Stimulated activated CD4-positive, alpha-beta T cell treated with anti-CD3 and anti-CD28 coated beads, Interleukin-12 subunit alpha, Interleukin-12 subunit beta, amount 100 ng/mL, for 24 hours (primary cell): ENCODE measurements around the gene SLITRK2.

ENCODE experiments used
- DNase-seq, 2 experiments: peaks; one replicate each; pipeline ENCODE4 v3.0.0-alpha.2; 2020; ENCODE audit warnings: low read depth in 2 of 2

Gene SLITRK2, protein sequence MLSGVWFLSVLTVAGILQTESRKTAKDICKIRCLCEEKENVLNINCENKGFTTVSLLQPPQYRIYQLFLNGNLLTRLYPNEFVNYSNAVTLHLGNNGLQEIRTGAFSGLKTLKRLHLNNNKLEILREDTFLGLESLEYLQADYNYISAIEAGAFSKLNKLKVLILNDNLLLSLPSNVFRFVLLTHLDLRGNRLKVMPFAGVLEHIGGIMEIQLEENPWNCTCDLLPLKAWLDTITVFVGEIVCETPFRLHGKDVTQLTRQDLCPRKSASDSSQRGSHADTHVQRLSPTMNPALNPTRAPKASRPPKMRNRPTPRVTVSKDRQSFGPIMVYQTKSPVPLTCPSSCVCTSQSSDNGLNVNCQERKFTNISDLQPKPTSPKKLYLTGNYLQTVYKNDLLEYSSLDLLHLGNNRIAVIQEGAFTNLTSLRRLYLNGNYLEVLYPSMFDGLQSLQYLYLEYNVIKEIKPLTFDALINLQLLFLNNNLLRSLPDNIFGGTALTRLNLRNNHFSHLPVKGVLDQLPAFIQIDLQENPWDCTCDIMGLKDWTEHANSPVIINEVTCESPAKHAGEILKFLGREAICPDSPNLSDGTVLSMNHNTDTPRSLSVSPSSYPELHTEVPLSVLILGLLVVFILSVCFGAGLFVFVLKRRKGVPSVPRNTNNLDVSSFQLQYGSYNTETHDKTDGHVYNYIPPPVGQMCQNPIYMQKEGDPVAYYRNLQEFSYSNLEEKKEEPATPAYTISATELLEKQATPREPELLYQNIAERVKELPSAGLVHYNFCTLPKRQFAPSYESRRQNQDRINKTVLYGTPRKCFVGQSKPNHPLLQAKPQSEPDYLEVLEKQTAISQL

DNA sequence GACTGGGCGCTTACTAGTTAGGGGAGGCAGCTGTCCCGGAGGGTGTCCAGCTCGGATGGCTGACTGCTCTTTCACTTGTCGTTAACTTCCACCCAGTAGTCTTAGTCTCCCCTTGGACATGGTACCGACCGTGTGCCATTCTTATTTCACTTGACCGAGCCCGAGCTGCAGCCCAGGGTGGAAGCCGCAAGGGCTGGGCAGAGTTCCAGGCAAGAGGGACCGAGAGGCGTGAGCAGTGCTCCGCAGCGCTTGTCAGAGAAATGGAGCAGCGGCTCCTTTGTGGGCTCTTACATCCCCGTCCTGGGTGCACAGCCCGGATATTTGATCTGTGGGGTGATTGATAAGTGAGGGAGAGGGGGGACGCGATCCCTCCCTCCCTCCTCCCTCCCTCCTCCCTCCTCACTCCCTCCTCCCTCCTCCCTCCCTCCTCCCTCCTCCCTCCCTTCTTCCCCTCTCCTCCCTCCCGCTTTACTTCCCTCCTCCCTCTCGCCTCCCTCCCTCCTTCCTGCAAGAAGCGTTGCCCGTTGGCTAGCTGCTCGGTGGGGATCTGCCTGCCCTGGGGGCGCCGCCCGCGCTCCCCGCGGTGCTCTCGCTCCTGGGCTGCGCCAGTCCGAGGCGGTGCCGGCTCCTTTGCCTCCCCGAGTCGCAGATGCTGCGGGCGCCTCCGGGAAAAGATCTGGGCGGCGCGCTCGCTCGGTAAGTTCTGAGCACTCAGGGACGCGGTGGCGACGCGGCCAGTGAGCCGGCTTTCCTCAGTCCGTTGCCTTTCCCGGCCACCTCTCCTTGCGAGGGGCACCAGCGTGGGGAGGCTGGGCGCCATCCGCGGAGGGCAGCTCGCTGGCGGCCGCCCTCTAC is at the start of gene SLITRK2:
SLITRK2 (plus strand) TSS at position 499 of the 855 bp plus-strand sequence. CDS start 4,597 bp downstream, outside the sequence.
- no peak for DNase-seq

DNA sequence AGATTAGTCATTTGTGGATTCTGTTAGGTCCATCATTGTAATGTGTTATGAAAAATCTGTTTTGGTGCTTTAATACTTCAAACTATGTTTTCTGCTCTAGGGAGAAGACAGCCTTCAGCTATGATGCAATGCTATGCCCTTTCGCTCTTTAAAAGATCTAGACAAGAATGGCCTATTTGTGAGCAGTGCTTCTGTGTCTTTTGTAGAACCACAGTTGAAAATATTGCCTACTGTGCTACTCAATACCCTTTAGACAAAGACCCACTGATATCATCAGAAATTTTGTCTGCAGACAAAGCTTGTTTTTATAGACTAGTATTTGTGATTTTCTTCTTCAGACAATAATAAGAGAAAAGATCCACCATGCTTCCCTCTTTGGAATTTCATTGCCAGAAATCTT is 44.6 kb upstream of the SLITRK2 start:
- no peak for DNase-seq

DNA sequence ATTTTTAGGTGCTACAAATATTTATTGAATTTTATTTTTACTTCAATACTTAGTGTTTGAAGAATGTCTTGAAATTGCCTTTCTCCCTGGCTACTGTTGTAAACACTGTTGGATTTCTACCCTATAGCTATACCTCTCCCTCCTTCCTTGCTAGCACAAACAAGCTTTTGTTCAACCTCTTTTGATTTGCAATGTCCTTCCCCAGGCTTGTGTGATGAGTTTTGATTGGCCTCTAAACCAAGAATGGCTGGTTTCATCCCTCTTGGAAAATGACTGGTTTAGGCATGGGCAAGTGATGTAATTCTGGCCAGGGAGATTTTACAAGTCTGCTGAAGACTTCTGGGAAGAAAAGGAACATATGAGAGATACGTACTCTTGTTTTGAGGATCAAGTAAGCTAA is 25.3 kb upstream of the SLITRK2 start:
- DNase-seq = no peak

DNA sequence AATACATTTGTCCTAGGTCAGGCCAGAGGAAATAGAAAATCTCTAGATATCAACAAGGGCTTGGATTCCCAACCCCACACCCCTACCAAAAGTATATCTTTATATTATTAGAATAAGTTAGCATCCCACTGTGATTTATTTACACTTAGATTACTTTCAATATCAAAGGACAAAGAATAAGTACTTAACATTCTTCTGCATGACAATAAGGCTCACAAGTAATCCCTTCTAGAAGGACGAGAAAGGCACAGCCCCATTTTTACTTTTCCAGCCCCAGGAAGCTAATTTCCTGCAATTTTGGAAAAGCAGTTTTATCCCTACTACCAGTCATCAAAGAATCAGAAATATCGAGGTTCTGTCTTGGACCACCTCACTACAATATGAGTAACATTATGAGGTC is 14.1 kb upstream of the SLITRK2 start:
- DNase-seq = no peak

DNA sequence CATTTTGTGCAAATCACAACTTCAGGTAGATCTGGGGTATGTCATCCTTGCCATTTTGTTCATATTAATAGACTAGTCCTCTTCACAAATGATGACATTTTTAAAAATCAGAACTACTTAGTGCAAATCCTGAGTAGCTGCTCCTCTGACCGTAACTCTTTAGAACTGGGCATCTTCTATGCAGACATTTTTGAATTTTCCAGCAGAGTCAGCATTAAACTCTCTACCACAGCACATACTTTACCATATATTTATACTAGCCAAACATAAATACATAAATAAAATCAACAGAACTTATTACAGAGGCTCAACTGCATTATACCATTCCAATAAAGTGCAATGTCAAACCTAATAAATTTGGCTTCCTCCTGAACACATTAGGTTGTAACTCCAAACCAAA is 4.5 kb upstream of the SLITRK2 start:
- no peak for DNase-seq

DNA sequence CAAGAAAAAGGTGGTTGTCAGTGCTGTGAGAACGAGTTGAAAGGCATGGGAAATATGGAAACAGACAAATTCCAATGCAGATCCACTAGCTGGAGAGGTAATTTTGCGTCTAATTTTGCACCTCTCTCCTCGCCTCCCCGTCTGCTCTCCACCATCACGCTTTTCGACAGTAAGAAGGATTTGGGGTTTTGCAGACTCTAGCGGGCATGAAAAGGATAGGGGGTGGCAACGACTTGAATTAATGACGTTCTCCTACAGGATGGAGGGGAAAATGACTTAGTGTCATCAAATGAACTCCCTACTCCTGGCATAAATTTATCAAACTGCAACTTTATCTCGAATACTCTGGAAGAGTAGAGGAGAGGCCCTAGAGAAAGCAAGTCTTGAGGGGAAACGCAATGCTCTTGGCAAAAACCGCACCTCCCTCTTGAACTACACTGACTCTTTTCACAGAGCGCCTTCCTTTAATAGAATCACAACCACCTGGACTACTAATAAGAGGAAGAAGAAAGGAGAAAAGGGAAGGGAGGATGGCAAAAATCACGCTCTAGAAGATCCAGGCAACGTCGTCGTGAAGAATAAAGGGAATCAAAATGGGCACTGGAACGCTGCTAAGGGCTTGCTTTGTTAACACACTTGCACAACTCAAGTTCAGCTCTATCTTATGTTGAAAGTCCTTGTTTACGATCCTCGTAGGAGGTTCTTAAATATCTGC is 871 bp upstream of the SLITRK2 start:
- DNase-seq = no peak

DNA sequence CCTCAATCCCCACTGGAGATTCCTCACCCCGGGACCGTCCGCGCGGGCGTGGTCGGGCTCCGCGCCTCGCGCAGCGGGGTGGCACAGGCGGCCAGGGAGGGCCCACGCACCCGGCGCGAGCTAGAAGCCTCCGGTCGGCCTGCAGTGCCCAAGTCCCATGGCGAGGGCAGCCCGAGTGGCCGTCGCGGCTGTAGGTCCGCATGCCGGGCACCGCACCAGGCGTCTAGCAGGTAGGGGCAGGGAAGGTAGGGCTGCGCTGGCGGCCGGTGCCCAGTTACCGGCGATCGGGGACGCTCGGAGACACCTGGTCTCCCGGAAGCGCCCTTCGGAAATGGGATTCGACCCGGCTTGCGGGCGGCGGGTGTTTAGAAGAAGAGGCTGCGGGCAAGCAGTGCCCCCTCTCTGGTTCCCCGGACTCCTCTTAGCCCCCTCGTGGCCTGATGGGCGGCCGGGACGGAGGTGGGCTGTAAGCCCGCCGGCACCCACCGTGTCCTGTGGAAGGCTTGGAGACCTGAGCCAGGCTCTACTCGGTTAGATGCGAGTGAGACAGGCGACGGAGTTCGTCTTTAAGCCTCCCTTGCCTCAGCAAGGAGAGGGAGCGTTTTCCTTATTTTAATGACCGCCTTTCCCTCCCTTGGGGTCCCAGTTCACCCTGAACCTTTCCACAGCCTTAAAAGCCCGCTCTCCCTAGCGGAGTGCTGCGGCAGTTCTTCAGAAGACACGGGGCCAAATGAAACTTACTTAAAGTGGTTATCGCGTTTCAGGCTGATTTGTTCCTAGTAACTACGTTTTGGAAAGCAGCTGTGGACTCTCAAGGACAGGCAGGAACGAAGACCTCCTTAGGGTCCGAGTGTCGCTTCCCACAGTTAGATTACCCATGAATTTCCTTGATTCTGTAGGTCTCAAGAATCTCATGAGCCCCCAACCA is 821 bp downstream of the SLITRK2 start:
- DNase-seq = no peak

DNA sequence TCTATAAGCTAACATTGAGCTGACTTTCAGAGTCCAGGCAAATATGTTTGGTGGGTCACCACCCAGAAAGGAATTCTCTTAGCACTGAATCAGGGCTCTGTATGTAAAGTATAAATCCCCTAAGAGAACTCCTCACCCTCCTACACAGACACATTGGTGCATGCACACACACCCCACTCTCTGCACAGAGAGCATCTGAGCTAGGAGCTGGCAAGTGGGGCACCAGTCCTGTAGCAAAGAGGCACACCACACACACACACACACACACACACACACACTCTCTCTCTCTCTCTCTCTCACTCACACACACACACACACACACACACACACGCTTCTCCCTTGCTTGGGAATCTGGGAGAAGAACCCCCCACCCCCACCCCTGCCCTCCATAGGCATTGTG is 3.2 kb downstream of the SLITRK2 start:
- no peak for DNase-seq

DNA sequence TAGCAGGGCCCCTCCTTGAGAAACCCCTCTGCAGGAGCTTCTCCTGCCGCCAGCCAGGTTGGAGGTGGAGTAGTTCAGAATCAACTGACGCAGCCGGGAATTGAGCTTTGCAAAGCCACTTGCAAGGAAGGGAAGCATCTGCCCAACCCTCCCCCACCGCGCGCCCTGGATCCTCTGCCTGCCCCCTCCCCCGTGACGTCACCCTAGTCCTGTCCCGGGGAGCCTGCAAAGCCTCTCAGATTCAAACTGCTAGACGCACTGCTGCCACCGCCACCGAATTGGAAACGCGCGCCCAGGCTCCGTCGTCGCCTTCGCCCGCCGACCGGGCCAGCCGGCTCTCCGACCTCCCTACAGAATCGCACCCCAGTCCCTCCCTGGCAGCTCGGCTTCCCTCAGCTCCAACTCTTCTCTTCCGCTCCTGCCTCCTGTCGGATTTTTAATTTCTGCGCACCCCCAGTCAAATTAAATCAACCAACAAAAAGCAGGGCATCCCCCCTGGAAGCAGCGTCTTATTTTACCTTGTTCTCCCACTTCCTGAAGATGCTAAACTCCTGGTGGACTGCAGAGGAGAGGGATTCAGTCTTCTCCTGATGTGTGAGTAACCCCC is 3.8 kb downstream of the SLITRK2 start:
- no peak for DNase-seq

DNA sequence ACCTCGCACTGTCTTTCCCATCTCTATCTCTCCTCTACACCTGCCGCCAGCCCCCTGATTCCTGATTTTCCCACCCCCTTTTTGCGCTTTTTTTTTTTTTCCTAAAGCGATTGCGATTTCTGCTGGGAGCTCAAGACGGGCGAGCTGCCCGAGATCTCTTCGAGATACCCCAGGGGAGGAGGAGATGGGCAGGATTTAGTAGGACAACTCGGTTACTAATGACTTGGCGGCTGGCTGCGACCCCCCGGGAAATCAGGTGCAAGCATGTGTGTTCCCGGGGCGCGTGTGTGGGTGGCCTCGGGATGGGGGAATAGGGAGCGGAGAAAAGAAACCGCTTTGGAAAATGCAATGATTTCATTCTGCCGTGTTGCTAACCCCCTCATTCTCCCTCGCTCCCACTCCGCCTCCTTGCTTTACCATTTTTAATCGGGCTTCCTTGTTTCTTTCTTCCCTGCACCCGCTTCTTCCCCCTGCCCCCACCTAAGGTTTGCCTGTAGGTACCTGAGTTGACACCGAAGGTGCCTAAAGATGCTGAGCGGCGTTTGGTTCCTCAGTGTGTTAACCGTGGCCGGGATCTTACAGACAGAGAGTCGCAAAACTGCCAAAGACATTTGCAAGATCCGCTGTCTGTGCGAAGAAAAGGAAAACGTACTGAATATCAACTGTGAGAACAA is 4.4 kb downstream of the SLITRK2 start:
- no peak for DNase-seq

DNA sequence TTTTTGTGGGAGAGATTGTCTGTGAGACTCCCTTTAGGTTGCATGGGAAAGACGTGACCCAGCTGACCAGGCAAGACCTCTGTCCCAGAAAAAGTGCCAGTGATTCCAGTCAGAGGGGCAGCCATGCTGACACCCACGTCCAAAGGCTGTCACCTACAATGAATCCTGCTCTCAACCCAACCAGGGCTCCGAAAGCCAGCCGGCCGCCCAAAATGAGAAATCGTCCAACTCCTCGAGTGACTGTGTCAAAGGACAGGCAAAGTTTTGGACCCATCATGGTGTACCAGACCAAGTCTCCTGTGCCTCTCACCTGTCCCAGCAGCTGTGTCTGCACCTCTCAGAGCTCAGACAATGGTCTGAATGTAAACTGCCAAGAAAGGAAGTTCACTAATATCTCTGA is 5.5 kb downstream of the SLITRK2 start:
- no peak for DNase-seq

DNA sequence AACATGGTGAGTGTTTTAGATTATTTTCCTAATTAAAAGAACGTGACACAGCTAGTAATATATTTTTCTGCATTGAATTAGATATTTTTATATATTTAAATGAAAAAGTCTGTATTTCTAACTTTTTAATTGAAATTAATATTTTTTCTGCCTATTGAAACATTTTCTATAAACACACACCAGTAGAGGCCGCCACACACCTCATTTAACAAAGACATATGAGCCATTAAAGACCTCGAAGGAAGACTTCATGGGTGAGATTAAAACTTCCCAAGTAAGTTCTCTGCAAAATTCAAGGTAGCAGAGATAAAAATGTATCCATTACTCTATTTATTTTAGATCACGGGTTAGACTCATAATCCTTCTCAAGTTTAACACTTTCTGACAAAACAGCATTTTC is 8.3 kb downstream of the SLITRK2 start:
- DNase-seq = no peak

DNA sequence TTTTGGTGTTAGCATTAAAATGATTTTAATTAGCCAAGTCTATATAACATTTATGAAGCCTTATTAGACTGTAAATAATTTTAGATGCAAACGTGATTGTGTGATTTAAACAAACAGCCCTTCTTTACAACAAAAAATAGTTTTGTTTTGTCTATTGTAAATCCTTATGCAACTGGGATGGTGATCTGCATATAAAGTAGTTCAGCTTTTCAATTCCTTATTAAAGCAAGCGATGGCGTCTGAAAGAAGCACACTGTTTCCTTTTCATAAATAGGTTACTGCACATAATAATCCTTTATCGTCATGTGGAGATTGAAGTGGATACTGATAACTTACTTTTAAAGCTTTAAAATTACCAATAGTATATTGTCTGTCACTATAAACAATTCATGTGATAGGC is 8.8 kb downstream of the SLITRK2 start:
- DNase-seq = no peak

DNA sequence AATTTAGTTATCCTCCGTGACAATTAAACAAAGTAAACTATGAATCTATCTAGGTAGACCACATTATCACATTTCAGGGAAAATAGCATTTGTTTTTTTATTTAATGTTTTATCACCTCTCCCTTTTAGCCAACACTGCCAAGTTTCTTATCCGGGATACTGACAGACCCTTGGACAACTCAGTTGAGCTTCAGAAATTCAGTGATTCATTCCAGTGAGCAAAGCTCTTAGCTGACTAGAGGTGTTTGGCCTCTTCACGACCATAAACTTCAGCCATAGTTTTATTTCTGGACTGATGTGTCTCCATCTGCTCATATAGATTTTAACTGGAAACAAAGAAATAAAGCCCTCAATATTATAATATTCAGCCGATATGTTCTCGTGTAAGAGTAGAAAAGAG is 15.2 kb downstream of the SLITRK2 start:
- no peak for DNase-seq

DNA sequence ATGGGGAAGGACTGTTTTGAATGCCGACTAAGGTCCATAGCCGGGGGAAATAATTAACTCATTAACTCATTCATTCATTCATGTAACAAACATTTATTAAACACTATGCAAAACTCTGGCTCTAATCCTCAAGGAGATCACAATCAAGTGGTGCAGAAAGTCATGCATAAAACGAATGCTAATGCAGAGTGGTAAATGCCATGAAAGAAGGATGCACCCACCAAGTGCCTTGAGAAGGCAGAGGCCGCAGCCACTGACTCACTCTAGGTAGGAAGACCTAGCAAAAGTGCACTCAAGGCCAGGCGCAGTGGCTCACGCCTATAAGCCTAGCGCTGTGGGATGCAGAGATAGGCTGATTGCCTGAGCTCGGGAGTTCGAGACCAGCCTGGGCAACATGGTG is 22.9 kb downstream of the SLITRK2 start:
- no peak for DNase-seq

DNA sequence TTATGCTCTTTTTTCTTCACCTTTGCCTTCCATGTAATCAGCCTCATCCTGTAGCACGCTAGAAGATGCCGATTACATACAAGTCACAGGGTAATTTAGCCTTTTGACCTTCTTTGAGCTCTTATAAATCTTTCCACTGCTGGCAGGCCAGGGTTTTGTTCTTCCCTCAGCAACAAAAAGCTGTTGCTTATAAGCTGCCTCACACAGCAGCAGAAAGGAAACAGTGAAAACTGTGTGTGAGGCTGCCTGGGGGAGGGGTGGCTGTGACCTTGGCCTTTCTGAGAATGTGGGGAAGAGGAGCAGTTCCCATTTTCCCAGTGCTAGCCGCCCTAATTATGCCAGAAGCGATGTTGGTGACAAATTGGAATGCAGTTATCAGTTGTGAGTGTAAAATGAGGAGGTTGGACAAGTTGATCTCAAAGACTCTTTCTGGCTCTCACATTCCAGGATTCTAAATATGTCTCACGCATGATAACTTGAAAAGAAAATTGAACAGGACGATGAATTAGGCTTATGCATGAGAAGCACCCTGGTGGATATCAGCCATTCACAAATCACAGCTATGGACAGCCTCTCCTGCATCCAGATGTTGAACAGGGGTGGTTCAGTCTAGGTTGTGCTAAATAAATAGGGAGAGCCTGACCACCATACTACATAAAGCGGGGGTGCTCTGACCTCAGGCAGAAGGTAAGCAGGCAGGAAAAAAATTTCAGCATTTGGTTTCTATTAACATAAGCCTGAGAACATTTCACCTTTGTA is 25.7 kb downstream of the SLITRK2 start:
- no peak for DNase-seq

DNA sequence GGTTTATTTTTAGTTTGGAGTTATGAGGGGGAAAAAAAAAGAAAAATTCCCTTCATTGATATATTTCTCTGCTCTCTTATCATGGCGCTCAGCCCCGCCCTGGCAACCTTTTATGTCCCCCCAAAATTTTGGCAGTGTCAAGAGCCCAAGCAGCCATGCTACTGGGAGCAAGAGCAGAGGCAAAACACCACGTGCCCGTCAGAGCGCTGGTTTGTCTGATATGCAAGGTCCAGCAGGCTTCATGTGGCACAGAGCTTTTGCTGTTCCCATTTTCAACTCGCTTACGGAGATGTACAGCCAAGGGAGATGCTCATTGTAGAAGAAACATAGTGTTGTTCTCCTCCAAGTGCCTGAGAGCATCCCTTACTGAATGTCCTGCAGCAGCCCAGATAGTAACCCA is 27.3 kb downstream of the SLITRK2 start:
- no peak for DNase-seq

DNA sequence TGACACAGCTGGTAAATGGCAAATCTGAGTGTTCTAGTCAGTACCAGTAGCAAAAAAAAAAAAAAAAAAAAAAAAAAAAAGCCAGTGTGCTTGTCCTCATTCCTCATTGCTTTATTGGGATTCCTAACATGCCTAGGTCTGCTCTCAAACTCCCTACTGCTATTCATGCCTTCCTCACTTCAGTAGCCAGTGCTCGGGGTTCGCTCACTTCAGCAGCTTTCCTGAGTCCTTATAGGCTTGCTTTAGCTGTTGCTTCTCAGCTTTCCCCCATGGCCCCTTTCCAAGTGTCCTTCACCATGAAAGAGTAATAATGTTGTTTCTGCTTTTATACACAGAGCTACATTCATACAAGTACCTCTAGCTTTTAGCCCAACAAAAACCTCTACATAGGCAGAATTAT is 30.8 kb downstream of the SLITRK2 start:
- DNase-seq = no peak

DNA sequence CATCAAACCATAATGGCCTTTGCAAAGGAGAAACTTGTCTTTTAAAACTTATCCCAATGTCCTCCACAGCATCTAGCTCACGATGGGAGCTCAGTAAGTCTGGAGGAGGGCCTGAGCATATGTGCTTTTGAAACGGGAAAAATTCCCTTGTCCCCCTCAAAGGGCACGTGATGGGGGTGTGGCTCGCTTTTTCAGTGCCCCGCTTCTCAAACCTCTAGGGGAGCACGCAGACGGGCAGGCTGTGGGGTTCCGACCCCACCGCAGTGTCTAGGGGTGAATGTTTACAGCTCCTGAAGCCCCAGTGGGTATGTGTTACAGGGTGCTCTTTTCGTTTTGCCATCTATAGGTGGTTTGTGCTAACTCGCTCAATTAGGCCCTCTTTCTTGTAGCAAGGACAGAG is 31.2 kb downstream of the SLITRK2 start:
- no peak for DNase-seq
